Thyroid gland (tissue), 4 donors: ENCODE data around the gene SERPINA9. TPM values are rescaled to one million over a fixed set of nuclear protein-coding genes. Genes with fewer than 3 reads are reported as not detected.
A peak's percentile ranks its signal among the peaks of the same experiment; 100 is the strongest.
"Not testable (repeated sequence)": the region's sequence is repeated elsewhere in the genome, so short reads cannot be mapped to it uniquely, and the experiment has no call there.

Source experiments
- DNase-seq, 2 donors: peaks; one replicate each; pipeline ENCODE4 v3.0.0-alpha.2; 2019
- H3K27ac ChIP-seq, 3 donors: fragments of 200-600 bp; sonication (generic); 1 replicate in 2 of 3; 2 replicates in 1 of 3; pipeline ENCODE4 v1.5.1; 2016 to 2019; ENCODE audit warnings: mild to moderate bottlenecking in 1 of 3, moderate library complexity in 1 of 3
- H3K27me3 ChIP-seq: fragments of 200-600 bp; sonication (generic); one replicate; pipeline ENCODE4 v1.5.1; 2019
- H3K36me3 ChIP-seq, 2 donors: fragments of 200-600 bp; sonication (generic); one replicate each; pipeline ENCODE4 v1.5.1; 2016 to 2019
- H3K4me1 ChIP-seq, 2 donors: fragments of 200-600 bp; sonication (generic); one replicate each; pipeline ENCODE4 v1.5.1; 2017 to 2019
- H3K4me3 ChIP-seq, 3 donors: fragments of 200-600 bp; sonication (generic); replicated peaks in 1 of 3; 1 replicate in 2 of 3; 2 replicates in 1 of 3; pipeline ENCODE4 v1.5.1; 2016; ENCODE audit warnings: mild to moderate bottlenecking in 1 of 3
- H3K9me3 ChIP-seq: fragments of 200-600 bp; sonication (generic); one replicate; pipeline ENCODE4 v1.5.1; 2017
- POLR2A ChIP-seq, 2 donors: fragments of 450-650 bp; IDR thresholded peaks; one replicate each; pipeline ENCODE4 v1.6.1; 2017; ENCODE audit warnings: antibody characterized with exemption in 2 of 2, mild to moderate bottlenecking in 2 of 2, moderate library complexity in 1 of 2
- WGBS, 2 donors: methylation state at CpG; one replicate each; pipeline ENCODE4 v1.1.5; 2017; 5-methylcytosine and 5-hydroxymethylcytosine counted together
- intact Hi-C: fragments of 100-400 bp; cut with DNase I; formaldehyde crosslinking; loops from one replicate; pipeline ENCODE4 v1.15.1; 2023
- total RNA-seq, 4 donors: library from RNA; depleted of rRNA; stranded (reverse); fragments of >200 nt; gene quantifications; one replicate each; pipeline ENCODE4 v1.2.3, GENCODE V29; 2016
- TF ChIP-seq, protein P1 (sequence below), 6 experiments: fragments of 200-600 bp in 3 of 6; fragments of 450-650 bp in 3 of 6; sonication (generic) in 3 of 6; IDR thresholded peaks; one replicate each; pipeline ENCODE4 v1.5.1; 2016 to 2019; ENCODE audit warnings: antibody characterized with exemption in 6 of 6, mild to moderate bottlenecking in 2 of 6, inconsistent platforms in 1 of 6, moderate library complexity in 1 of 6

Gene SERPINA9
- total RNA-seq, 4 donors from 2014 or later, result not detected

GRCh38 chr14:94486883-94487282 lies 10.9 kb upstream of the SERPINA9 start:
- no peaks in the 10 kb centered on the region for H3K9me3 ChIP-seq
- H3K27me3 ChIP-seq, result no peaks in the 10 kb centered on the region
- no peak overlapping the region for H3K4me3 ChIP-seq
- intact Hi-C loops, result loop anchor here (5.0 kb wide), 1 partner anchor 135 kb away; no protein-coding TSS in a partner anchor
- DNase-seq, result no peak
- no peak overlapping the region for H3K27ac ChIP-seq
- peaks cover 0 to 4% of the 10 kb centered on the region in 2 donors for H3K4me1 ChIP-seq
- WGBS, 2 donors, result 28 to 48% methylated on average over 5 of the region's 5 CpGs
- no peak for TF ChIP-seq POLR2A (IDR thresholded peaks at IDR 0.05)
- TF ChIP-seq, protein P1, sequence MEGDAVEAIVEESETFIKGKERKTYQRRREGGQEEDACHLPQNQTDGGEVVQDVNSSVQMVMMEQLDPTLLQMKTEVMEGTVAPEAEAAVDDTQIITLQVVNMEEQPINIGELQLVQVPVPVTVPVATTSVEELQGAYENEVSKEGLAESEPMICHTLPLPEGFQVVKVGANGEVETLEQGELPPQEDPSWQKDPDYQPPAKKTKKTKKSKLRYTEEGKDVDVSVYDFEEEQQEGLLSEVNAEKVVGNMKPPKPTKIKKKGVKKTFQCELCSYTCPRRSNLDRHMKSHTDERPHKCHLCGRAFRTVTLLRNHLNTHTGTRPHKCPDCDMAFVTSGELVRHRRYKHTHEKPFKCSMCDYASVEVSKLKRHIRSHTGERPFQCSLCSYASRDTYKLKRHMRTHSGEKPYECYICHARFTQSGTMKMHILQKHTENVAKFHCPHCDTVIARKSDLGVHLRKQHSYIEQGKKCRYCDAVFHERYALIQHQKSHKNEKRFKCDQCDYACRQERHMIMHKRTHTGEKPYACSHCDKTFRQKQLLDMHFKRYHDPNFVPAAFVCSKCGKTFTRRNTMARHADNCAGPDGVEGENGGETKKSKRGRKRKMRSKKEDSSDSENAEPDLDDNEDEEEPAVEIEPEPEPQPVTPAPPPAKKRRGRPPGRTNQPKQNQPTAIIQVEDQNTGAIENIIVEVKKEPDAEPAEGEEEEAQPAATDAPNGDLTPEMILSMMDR (IDR thresholded peaks at IDR 0.05), result no peak
- H3K36me3 ChIP-seq, result no peaks in the 10 kb centered on the region

DNA sequence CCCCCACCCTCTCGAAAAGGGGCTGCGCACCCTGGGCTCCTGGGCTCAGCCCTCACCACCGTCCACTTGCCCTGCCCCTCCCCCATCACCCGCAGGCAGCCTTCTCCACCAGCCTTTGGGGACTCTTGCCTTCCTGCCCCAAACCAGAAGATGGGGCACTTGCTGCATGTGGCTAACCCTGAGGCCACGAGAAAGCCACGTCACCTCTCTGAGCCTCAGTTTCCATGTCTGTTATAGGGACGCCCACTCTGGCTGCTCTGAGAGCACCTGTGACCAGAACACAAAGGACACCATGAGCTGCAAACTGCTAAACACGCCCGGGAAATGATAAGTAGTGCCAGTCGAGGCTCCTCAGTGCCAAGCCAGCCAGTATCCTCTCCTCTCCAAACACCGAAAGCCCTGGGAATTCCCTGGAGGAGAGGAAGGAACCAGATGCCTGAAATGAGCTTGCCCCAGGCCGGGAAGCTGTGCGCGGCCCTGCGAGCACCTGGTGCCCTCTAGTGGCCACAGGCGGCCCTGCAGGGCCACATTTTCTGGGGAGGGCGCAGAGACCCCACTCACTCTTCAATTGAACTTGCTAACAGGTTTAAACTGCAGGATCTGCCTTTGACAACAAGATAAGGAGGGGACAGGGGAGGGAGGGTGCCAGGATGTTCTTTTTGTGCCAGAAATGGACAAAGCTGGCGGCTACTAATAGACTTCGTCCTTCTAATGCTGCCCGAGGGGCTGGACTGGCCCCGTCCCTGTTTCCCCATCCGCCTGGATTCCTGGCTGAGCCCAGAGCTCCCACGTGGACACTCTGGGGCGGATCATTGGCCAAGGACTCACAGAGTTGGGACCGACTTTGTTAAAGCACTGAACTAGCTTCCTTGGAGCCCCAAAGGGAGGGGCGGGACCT lies 10.2 kb upstream of the SERPINA9 start:
- Histone ChIP-seq H3K9me3 (no peaks in the 10 kb centered on the region), H3K36me3 (no peaks in the 10 kb centered on the region), H3K4me3 (no peak overlapping the region), H3K4me1 (peaks cover 0 to 4% of the 10 kb centered on the region in 2 donors), H3K27me3 (no peaks in the 10 kb centered on the region), H3K27ac (no peak overlapping the region)
- 17 to 19% methylated on average over 22 to 26 of the region's 26 CpGs for WGBS, 2 donors
- DNase-seq, result peak; percentile 34 to 42
- intact Hi-C loops, result loop anchor here (5.0 kb wide), 1 partner anchor 134 kb away; no protein-coding TSS in a partner anchor
- TF ChIP-seq, protein P1 (IDR thresholded peaks at IDR 0.05), result peak; percentile 85 to 99 (median 94)
- TF ChIP-seq POLR2A (IDR thresholded peaks at IDR 0.05), result no peak

- WGBS, 2 donors, result 81 to 91% methylated on average over 5 of the region's 5 CpGs
- Histone ChIP-seq H3K4me3 (no peak overlapping the region), H3K9me3 (no peaks in the 10 kb centered on the region), H3K27me3 (no peaks in the 10 kb centered on the region), H3K36me3 (no peaks in the 10 kb centered on the region), H3K27ac (no peak overlapping the region), H3K4me1 (peaks cover 0 to 4% of the 10 kb centered on the region in 2 donors)
- TF ChIP-seq POLR2A (IDR thresholded peaks at IDR 0.05), result no peak
- TF ChIP-seq, protein P1 (IDR thresholded peaks at IDR 0.05), result no peak
- intact Hi-C loops, result no loop called here
- DNase-seq, result no peak
Observed at GRCh38 chr14:94484481-94484880, 8.5 kb upstream of the SERPINA9 start.

DNA sequence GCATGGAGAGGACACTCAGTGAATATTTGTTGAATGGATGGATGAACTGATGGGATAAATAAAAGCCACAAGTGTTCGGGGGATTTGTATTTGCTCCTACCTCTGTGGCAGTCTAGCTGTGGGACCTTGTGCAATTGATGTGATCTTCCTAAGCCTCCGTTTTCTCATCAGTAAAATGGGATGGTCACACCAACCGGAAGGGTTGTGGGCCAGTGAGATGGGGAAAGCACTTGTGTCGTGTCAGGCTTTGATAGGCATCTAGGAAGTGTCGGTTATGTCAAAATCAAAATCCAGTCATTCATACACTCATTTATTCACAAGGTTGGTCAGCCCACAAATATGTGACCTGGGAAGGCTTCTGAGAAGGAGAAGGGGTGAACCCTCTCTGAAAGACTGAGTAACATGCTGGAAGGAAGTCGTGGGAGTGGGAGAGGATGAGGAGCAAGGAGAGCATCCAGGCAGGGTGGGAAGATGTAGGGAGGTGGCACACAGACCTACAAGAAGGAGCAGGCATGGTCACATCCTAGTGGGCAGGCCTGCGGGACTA lies 7.8 kb upstream of the SERPINA9 start:
- DNase-seq, result no peak
- H3K27ac ChIP-seq, result no peak overlapping the region
- H3K36me3 ChIP-seq, result no peaks in the 10 kb centered on the region
- TF ChIP-seq, protein P1 (IDR thresholded peaks at IDR 0.05), result no peak
- no peak for TF ChIP-seq POLR2A (IDR thresholded peaks at IDR 0.05)
- 87 to 95% methylated on average over 7 of the region's 7 CpGs for WGBS, 2 donors
- intact Hi-C loops, result no loop called here
- H3K4me1 ChIP-seq, result peaks cover 0 to 4% of the 10 kb centered on the region in 2 donors
- H3K4me3 ChIP-seq, result no peak overlapping the region
- H3K9me3 ChIP-seq, result no peaks in the 10 kb centered on the region
- H3K27me3 ChIP-seq, result no peaks in the 10 kb centered on the region

DNA sequence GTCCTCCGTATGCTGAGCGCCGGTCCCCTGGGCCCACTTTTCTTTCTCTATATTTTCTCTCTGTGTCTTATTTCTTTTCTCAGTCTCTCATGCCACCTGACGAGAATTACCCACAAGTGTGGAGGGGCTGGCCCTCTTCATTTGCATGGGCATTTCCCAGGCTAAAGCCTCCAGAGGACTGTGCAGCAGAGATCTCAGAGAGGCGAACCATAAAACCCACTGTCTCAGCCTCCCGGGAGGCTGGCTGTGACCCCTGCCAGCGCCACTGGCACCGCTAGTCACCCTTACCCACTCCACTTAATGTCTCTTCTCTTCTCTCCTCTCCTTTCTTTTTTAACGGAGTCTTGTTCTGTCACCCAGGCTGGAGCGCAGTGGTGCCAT lies 7.1 kb upstream of the SERPINA9 start:
- intact Hi-C loops, result no loop called here
- DNase-seq, result no peak
- H3K4me3 ChIP-seq, result no peak overlapping the region
- no peak for TF ChIP-seq POLR2A (IDR thresholded peaks at IDR 0.05)
- TF ChIP-seq, protein P1 (IDR thresholded peaks at IDR 0.05), result no peak
- no peak overlapping the region for H3K27ac ChIP-seq
- H3K36me3 ChIP-seq, result no peaks in the 10 kb centered on the region
- H3K27me3 ChIP-seq, result no peaks in the 10 kb centered on the region
- no peaks in the 10 kb centered on the region for H3K9me3 ChIP-seq
- 93 to 95% methylated on average over 10 of the region's 10 CpGs for WGBS, 2 donors
- peaks cover 0 to 4% of the 10 kb centered on the region in 2 donors for H3K4me1 ChIP-seq

GRCh38 chr14:94482132-94483070 lies 6.4 kb upstream of the SERPINA9 start:
- WGBS, 2 donors, result 86 to 87% methylated on average over 10 of the region's 10 CpGs
- H3K27ac ChIP-seq, intact Hi-C loops, H3K9me3 ChIP-seq, H3K36me3 ChIP-seq, DNase-seq, H3K4me1 ChIP-seq, H3K27me3 ChIP-seq, H3K4me3 ChIP-seq: not testable (repeated sequence)
